ENCODE measurements around the gene ZMYND8. TPM values are rescaled to one million over a fixed set of nuclear protein-coding genes. Genes with fewer than 3 reads are reported as not detected.

Gene ZMYND8
- total RNA-seq, 1 donor from 2014 or later: 57.6 TPM

DNA sequence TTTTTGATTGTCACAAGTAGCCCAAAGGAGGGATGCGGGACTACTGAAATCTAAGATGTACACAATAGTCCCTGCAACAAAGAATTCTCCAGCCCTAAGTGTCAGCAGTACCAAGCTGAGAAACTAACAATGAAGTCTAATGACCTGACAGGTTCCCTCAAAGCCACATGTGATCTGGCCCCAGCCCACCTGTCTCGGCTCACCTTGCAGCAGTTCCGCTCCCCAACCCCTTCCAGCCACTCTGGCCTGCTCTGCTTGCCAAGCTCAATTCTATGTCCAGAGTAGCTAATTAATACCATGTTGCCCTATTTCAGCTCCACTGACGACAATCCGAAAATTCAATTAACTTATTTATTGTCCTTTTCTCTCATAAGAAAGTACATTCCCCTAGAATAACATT, 72.1 kb downstream of the ZMYND8 start:
- intact Hi-C loops (cut with DNase I): no loop called here
- TF ChIP-seq CTCF (IDR thresholded peaks at IDR 0.05): no peak
- Histone ChIP-seq H3K4me3 (no peak overlapping the region), H3K27ac (no peak overlapping the region), H3K36me3 (peaks cover 99% of the 10 kb centered on the region), H3K9me3 (no peaks in the 10 kb centered on the region), H3K4me1 (no peaks in the 10 kb centered on the region), H3K27me3 (ENCODE audit: low read depth) (no peaks in the 10 kb centered on the region)
- DNase-seq (no peak), ATAC-seq (no peak)

GRCh38 chr20:47283411-47283810, 73.1 kb downstream of the ZMYND8 start:
- Histone ChIP-seq H3K27ac (no peak overlapping the region), H3K36me3 (peaks cover 99% of the 10 kb centered on the region), H3K4me1 (no peaks in the 10 kb centered on the region), H3K4me3 (no peak overlapping the region), H3K9me3 (no peaks in the 10 kb centered on the region), H3K27me3 (ENCODE audit: low read depth) (no peaks in the 10 kb centered on the region)
- intact Hi-C loops (cut with DNase I): no loop called here
- ATAC-seq: no peak
- TF ChIP-seq CTCF (IDR thresholded peaks at IDR 0.05): no peak
- DNase-seq: no peak

DNA sequence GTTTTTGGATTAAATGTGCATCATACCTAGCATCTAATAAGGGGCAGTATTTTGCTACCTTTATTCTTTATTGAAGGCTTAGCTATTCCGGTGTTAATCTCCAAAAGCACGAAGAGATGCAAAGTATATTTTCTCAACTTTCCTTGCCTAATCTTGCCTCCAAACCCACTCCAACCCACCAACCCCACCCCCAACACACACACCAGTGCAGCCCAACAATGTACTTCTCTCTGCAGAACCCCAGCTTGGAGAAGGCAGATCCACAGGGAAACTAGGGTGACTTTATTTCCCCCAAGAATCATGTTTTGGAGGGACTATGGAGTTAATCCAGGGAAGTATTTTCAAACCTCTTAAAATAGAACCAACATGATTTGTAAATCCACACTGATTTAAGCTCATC, 73.6 kb downstream of the ZMYND8 start:
- Histone ChIP-seq H3K27me3 (ENCODE audit: low read depth) (no peaks in the 10 kb centered on the region), H3K27ac (no peak overlapping the region), H3K4me3 (no peak overlapping the region), H3K9me3 (no peaks in the 10 kb centered on the region), H3K4me1 (no peaks in the 10 kb centered on the region), H3K36me3 (peaks cover 97% of the 10 kb centered on the region)
- no peak for ATAC-seq
- no peak for DNase-seq
- TF ChIP-seq CTCF (IDR thresholded peaks at IDR 0.05): no peak
- intact Hi-C loops (cut with DNase I): no loop called here

GRCh38 chr20:47281376-47281775, 75.1 kb downstream of the ZMYND8 start:
- TF ChIP-seq CTCF (IDR thresholded peaks at IDR 0.05): no peak
- Histone ChIP-seq H3K4me3 (no peak overlapping the region), H3K9me3 (no peaks in the 10 kb centered on the region), H3K4me1 (peaks cover 3% of the 10 kb centered on the region), H3K27ac (no peak overlapping the region), H3K27me3 (ENCODE audit: low read depth) (no peaks in the 10 kb centered on the region), H3K36me3 (peaks cover 92% of the 10 kb centered on the region)
- DNase-seq (no peak), ATAC-seq (no peak)
- intact Hi-C loops (cut with DNase I): no loop called here

- intact Hi-C loops (cut with DNase I): no loop called here
- H3K4me1 ChIP-seq: peaks cover 9% of the 10 kb centered on the region
- no peak for ATAC-seq
Measured at GRCh38 chr20:47280668-47281067, 75.8 kb downstream of the ZMYND8 start.

More at GRCh38 chr20:47280668-47281067, 75.8 kb downstream of the ZMYND8 start:
- Histone ChIP-seq H3K27ac (no peak overlapping the region), H3K27me3 (ENCODE audit: low read depth) (no peaks in the 10 kb centered on the region), H3K4me3 (no peak overlapping the region), H3K9me3 (no peaks in the 10 kb centered on the region), H3K36me3 (peaks cover 92% of the 10 kb centered on the region)
- no peak for DNase-seq
- TF ChIP-seq CTCF (IDR thresholded peaks at IDR 0.05): no peak
